Measurements from ENCODE around the gene CLHC1.

- TF ChIP-seq YY1 (IDR thresholded peaks at IDR 0.05; ENCODE audit: insufficient read depth, insufficient read length) (no peak), ZNF274 (IDR thresholded peaks at IDR 0.05; ENCODE audit: low read depth, low read length) (no peak)
These were observed 86.9 kb downstream of the CLHC1 start for GRCh38 chr2:55144922-55145820.

Data from NT2/D1 (cell line).